Endometrial microvascular endothelial cells (primary cell): ENCODE measurements around the gene KIAA1191. TPM values are rescaled to one million over a fixed set of nuclear protein-coding genes. Genes with fewer than 3 reads are reported as not detected.
"Not testable (repeated sequence)": the region's sequence is repeated elsewhere in the genome, so short reads cannot be mapped to it uniquely, and the experiment has no call there.

Experiments
- in situ Hi-C: cut with HindIII; loops from 2 replicates; pipeline ENCODE4 v1.10.0; 2017; ENCODE audit warnings: low sequenced_read_pairs, low pct_unique_long_range_greater_than_20kb; ENCODE audit errors: inconsistent ontology term
- total RNA-seq: library from RNA; depleted of rRNA; stranded (reverse); fragments of >200 nt; gene quantifications from one replicate; pipeline ENCODE4 v1.2.3, GENCODE V29; 2015; ENCODE audit errors: inconsistent ontology term

Gene KIAA1191
- total RNA-seq, 1 donor from 2014 or later: 121 TPM

DNA sequence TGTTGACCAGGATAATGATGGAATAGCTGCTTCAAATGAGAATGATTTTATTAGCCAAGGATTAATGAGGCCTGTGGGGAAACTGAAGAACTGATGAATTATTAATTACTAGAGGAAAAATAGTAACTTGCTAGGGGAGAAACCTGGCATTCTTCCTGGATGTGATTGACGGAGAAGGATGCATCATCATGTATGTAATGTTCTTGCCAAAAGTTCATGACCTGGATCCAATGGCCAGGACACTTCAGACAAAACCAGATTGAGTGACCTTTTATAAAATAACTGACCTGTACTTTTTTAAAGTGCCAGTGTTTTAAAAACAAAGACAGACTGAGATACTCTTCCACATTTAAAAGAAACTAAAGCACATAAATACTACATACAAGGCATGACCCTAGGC is 23.7 kb downstream of the KIAA1191 start:
- in situ Hi-C loops: no loop called here

DNA sequence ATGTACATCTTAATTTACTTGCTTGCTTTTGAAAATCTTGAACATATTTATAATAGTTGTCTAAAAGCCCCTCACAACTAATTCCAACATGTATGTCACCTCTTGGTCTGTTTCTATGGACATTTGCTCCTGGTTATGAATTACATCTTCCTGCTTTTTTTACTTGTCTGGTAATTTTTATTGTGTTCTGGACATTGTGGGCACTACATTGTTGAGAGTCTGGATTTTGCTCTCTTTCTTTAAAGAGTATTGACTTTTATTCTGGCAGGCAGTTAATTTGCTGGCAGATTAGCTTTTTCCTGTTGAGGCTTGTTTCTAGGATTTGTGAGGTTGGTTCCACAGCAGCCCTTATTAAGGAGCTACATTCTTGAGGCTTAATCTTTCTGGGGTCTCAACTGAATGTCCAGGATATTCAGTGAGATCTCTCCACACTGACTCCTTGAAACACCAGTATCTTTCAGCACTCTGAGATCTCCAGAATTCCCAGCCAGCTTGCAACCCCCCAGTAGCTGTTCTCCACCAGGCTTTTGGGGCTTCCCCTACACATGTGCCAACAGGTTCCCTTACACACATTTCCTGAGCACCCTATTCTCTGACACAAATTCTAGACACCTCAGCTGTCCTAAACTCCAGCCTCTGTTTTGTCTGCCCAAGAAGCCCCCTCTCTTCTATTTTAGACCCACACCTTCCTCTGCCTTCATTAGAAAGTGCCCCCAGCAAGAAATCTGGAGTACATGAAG is 27.4 kb downstream of the KIAA1191 start:
- in situ Hi-C loops: no loop called here

DNA sequence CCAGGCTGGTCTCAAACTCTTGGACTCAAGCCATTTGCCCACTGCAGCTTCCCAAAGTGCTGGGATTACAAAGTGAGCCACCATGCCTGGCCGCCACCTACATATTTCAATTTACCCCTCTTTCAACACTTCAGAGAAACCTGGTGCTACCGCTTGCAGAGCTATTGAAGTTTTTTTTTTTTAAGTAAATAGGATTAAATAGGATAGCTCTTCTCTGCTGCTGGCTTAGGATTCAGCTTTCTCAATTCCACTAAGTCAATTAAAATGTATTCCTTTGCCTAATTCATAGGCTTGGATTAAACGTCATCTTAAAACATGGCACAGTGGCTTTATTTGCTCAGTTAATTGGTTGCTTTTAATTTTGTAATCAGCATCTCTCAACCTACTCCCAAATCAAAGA is 41.0 kb downstream of the KIAA1191 start:
- in situ Hi-C loops: no loop called here

DNA sequence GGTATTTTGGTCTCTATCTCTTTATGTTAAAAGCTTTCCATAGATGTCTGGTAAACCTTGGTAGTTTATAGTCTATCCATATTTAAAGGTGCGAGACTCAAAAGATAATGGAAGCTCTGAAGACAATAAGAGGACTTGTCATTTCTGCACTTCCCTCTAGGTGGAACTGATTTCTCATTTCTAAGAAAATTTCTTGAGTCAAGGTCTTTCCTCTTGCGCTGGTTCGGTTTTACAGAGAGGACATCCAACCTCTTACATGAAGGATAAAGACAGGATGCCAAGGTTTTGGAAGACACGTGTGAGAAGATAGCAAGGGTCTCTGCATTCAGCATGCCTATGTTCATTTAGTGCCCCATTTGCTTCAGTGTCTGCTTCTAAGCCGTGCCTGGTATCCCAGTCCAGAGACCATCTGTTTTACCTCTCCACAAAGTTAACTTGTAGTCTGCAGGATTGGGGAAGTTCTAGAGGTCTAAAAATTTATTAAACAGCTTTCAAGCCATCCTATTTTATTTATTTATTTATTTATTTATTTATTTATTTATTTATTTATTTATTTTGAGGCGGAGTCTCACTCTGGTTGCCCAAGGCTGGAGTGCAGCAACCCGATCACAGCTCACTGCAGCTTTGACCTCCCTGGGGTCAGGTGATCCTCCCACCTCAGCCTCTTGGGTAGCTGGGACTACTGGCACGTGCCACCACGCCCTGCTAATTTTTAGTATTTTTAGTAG is 41.6 kb downstream of the KIAA1191 start:
- in situ Hi-C loops: no loop called here

DNA sequence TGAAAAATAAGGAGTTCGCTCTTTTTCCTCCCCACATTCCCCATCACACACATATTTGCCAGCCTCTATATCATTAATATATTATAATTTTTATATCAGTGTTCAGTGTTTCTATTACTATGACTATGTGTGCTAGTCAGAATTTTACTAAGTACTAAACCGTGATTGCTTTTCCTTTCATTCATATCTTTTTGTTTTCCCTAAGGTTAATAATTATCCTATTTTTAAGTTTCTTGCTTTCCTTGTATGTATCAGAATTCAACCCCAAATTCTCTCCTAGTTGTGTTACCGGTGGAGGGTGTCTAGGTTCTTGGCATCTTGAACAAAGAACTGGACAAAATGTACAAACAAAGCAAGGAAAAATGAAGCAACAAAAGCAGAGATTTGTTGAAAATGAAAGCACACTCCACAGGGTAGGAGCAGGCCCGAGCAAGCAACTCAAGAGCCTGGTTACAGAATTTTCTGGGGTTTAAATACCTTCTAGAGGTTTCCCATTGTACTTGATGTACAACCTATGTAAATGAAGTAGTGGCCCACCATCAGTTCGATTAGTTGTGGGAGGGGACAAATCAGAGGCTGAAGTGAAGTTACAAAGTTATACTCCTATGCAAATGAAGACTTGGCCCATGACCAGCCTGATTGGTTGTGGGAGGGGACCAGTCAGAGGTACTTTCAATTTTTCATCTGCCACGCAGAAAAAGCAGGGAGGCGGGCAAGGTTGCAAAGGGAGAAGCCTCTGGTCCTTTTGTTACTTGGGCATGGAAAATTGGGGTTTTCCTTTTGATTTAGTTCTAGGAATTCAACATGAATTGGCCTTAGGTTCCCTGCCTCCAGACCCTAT is 43.8 kb downstream of the KIAA1191 start:
- in situ Hi-C loops: no loop called here

DNA sequence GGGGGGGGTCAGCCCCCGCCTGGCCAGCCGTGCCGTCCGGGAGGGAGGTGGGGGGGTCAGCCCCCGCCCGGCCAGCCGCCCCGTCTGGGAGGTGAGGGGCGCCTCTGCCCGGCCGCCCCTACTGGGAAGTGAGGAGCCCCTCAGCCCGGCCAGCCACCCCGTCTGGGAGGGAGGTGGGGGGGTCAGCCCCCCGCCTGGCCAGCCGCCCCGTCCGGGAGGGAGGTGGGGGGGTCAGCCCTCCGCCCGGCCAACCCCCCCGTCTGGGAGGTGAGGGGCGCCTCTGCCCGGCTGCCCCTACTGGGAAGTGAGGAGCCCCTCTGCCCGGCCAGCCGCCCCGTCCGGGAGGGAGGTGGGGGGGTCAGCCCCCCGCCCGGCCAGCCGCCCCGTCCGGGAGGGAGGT is 56.2 kb downstream of the KIAA1191 start:
- in situ Hi-C loops: not testable (repeated sequence)

Other genes with a start within 250 kb of the KIAA1191 start
- gene SIMC1, start 123.3 kb downstream of the KIAA1191 start, total RNA-seq: 6.1 TPM
- 6.3 TPM for gene ARL10, start 3.7 kb upstream of the KIAA1191 start, total RNA-seq
- 27.4 TPM for gene NOP16, start 26.8 kb upstream of the KIAA1191 start, total RNA-seq
- gene HIGD2A, start 27.0 kb upstream of the KIAA1191 start, total RNA-seq: 138 TPM
- 148 TPM for gene CLTB, start 54.8 kb upstream of the KIAA1191 start, total RNA-seq
- 33.9 TPM for gene FAF2, start 86.6 kb upstream of the KIAA1191 start, total RNA-seq
- gene RNF44, start 175.6 kb upstream of the KIAA1191 start, total RNA-seq: 4.8 TPM
- not detected for gene CDHR2, start 187.6 kb upstream of the KIAA1191 start, total RNA-seq
- gene GPRIN1, start 248.4 kb upstream of the KIAA1191 start, total RNA-seq: 9.0 TPM